ENCODE measurements around the gene ANAPC2. TPM values are rescaled to one million over a fixed set of nuclear protein-coding genes. Genes with fewer than 3 reads are reported as not detected.

ANAPC2 gene
- total RNA-seq, 2 donors from 2014 or later: 32.5 to 64.5 TPM

DNA sequence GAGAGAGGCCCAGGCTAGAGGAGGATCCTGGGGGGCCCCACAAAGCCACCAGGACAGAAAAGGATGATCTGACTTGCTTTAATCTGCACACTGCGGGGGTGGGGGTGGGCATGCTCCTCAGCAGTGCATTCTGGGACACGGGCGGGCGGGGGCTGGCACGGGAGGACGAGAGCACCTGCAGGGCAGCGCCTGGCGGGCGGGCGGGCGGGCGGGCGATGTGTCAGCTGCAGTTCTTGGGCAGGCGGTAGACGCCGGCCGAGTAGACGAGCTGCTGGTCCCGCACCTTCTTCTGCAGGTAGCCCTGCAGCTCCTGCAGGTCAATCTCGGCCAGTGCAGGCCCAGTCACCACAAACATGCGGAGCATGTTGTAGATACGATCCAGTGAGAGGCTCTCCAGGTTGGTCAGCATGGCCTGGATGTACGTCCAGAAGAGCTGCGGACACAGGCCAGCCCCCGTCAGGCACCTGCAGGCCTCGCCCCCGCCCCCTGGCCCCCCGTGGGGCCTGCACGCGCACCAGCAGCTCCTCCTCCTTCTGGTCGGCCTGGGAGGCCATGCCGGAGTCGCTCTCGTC lies 13.6 kb downstream of the ANAPC2 start:
- WGBS: 47% methylated on average over 22 of the region's 34 CpGs
- intact Hi-C loops (cut with DNase I): no loop called here
- Histone ChIP-seq H3K27ac (peak overlapping the region in 1 of 2 donors; percentile 79), H3K4me1 (replicated peaks) (peaks cover 45% of the 10 kb centered on the region), H3K9me3 (no peaks in the 10 kb centered on the region), H3K36me3 (peaks cover 0 to 3% of the 10 kb centered on the region in 2 donors), H3K27me3 (replicated peaks; ENCODE audit: insufficient read depth) (no peaks in the 10 kb centered on the region), H3K4me3 (no peak overlapping the region)
- TF ChIP-seq POLR2AphosphoS5 (IDR thresholded peaks at IDR 0.05) (no peak), POLR2A (IDR thresholded peaks at IDR 0.05) (no peak)
- TF ChIP-seq, protein P1, sequence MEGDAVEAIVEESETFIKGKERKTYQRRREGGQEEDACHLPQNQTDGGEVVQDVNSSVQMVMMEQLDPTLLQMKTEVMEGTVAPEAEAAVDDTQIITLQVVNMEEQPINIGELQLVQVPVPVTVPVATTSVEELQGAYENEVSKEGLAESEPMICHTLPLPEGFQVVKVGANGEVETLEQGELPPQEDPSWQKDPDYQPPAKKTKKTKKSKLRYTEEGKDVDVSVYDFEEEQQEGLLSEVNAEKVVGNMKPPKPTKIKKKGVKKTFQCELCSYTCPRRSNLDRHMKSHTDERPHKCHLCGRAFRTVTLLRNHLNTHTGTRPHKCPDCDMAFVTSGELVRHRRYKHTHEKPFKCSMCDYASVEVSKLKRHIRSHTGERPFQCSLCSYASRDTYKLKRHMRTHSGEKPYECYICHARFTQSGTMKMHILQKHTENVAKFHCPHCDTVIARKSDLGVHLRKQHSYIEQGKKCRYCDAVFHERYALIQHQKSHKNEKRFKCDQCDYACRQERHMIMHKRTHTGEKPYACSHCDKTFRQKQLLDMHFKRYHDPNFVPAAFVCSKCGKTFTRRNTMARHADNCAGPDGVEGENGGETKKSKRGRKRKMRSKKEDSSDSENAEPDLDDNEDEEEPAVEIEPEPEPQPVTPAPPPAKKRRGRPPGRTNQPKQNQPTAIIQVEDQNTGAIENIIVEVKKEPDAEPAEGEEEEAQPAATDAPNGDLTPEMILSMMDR (IDR thresholded peaks at IDR 0.05): no peak
- no peak for DNase-seq (ENCODE audit: low spot score)

DNA sequence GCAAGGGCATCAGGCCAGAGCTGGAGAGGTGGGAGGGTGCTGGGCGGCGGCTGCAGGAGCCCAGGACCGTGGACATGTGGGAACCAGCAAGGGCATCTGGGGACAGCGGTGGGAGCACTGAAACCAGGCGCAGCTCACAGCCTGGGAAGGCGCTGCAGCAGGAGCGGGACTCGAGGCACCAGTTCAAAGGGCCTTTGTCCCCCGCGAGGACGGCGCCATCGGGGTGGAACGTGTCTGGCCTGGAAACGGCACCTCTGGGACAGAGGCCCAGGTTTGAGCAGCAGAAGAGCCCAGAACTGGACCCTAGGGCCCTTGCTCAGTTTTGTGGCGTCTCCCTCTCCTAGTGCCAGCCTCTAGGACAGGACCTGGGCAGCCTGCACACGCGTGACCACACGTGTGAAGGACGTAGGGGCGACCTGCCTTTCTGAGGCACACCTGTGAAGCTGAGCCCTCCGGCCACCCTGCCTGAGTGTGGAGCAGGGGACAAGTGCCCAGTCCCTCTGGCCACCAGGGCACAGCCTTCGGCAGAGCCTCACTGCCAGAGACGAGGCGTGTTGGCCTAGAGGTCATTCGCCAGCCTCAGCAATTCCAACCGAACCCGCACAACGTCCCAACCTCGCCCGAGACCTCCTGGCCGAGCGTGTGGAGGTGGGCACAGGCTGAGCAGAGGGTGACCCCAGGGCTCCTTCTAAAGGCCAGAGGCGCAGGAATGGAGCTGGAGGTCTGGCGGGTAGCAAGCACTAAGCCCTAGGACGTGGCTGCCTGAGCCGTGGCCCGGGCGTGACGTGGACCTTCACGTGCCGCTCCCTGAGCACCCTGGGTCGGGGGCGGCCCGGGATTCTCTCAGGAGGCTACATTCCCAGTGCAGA lies 14.3 kb downstream of the ANAPC2 start:
- TF ChIP-seq, protein P1 (IDR thresholded peaks at IDR 0.05): no peak
- no peak for TF ChIP-seq POLR2A (IDR thresholded peaks at IDR 0.05)
- WGBS: 82% methylated on average over 45 of the region's 45 CpGs
- DNase-seq (ENCODE audit: low spot score): no peak
- Histone ChIP-seq H3K4me3 (no peak overlapping the region), H3K36me3 (no peaks in the 10 kb centered on the region), H3K4me1 (replicated peaks) (peaks cover 45% of the 10 kb centered on the region), H3K9me3 (no peaks in the 10 kb centered on the region), H3K27ac (peak overlapping the region; percentile 69 to 79), H3K27me3 (replicated peaks; ENCODE audit: insufficient read depth) (no peaks in the 10 kb centered on the region)
- intact Hi-C loops (cut with DNase I): no loop called here

DNA sequence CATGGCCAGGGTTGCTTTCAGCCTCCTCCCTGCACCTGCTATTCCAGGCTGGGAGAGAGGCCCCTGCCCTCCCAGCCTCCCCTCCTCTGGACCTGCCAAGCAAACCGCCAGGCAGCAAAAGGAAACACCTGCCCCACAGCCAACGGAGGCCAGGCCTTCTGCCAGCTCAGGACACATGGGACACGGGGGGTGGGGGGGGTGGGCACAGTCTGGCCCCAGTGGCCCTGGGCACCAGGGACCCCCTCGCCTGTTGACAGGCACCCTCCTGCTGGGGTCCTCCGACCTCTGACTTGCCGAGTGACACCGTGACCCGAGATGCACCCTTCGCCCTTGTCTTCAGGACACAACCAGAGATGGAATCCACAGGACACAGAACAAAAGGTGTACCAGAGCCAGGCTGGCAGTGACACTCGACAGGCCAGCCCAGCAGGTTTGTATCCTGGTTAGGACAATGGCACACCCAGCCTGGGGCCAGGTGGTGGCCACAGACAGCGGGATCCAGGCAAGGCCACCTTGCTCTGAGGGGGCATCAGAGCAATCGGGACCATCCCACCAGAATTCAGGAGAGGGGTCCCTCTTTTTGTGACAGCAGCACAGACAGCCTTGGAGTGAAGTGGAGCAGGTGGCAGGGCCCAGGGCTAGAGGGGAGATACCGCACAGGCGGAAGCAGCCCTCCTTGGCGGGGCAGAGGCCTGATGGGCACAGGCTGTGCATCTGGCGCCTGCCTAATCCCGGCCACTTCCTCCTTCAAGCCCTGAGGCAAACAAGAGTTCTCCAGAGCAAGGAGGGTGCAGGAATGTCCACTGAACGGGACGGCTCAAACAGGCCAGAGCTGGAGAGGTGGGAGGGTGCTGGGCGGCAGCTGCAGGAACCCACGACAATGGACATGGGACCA lies 15.2 kb downstream of the ANAPC2 start:
- TF ChIP-seq POLR2AphosphoS5 (IDR thresholded peaks at IDR 0.05) (peak; percentile 74), POLR2A (IDR thresholded peaks at IDR 0.05) (no peak)
- TF ChIP-seq, protein P1 (IDR thresholded peaks at IDR 0.05): no peak
- no peaks in the 10 kb centered on the region for H3K27me3 ChIP-seq (replicated peaks; ENCODE audit: insufficient read depth)
- no peaks in the 10 kb centered on the region for H3K9me3 ChIP-seq
- peak overlapping the region; percentile 69 to 79 for H3K27ac ChIP-seq
- H3K4me1 ChIP-seq (replicated peaks): peaks cover 45% of the 10 kb centered on the region
- 34% methylated on average over 21 of the region's 21 CpGs for WGBS
- peak; percentile 90 for DNase-seq (ENCODE audit: low spot score)
- no peaks in the 10 kb centered on the region for H3K36me3 ChIP-seq
- H3K4me3 ChIP-seq: no peak overlapping the region
- intact Hi-C loops (cut with DNase I): no loop called here

DNA sequence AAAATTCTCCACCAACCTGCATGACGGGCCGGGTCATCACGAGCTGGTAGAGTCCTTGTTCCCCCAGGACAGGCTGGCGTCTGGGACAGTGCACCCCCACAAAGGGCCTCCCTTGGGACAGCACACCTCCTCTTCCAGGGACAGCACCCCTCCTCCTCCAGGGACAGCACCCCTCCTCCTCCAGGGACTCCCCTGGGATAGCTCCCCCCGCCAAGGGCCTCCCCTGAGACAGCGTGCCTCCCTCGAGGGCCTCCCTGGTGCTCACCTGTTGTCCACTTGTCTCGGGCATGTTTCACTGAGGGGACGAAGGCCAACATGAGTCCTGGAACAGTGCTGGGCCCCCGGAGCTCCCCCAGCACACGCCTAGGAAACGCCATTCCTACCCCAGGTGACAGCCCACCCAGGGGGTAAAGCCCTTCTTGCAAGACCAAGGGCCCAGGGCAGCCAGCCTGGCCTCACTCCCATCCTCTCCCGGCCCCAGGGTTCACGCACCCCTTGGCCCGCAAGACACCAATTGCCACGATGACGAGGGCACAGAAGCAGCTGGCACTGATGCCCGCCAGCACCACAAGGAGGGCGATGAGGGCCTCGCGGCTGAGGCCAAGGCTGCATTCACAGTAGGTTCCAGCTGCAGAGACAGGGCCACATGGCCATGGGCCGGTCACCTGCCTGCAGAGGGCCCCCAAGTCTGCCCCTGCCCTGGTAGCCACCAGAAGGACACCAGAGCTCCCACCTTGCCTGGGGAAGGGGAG lies 17.0 kb downstream of the ANAPC2 start:
- no peaks in the 10 kb centered on the region for H3K9me3 ChIP-seq
- H3K4me3 ChIP-seq: no peak overlapping the region
- peak overlapping the region; percentile 69 to 79 for H3K27ac ChIP-seq
- intact Hi-C loops (cut with DNase I): no loop called here
- TF ChIP-seq POLR2A (IDR thresholded peaks at IDR 0.05) (no peak), POLR2AphosphoS5 (IDR thresholded peaks at IDR 0.05) (no peak)
- TF ChIP-seq, protein P1 (IDR thresholded peaks at IDR 0.05): no peak
- 82% methylated on average over 22 of the region's 22 CpGs for WGBS
- peaks cover 45% of the 10 kb centered on the region for H3K4me1 ChIP-seq (replicated peaks)
- no peak for DNase-seq (ENCODE audit: low spot score)
- H3K27me3 ChIP-seq (replicated peaks; ENCODE audit: insufficient read depth): no peaks in the 10 kb centered on the region
- H3K36me3 ChIP-seq: no peaks in the 10 kb centered on the region

Measured in prostate gland (tissue), 2 donors.